Activated naive CD8-positive, alpha-beta T cell treated with anti-CD3 and anti-CD28 coated beads, Interleukin-2, amount 10 ng/mL, durations not matched to agents 7 days and 5 days (primary cell): Measurements from ENCODE around the gene XCL2. TPM values are rescaled to one million over a fixed set of nuclear protein-coding genes. Genes with fewer than 3 reads are reported as not detected.

Source experiments
- ATAC-seq: fragments of 150-1000 bp; cut with Tn5 transposase; one replicate; pipeline ENCODE4 v1.10.0; 2021; ENCODE audit warnings: low read depth, moderate library complexity
- POLR2A ChIA-PET: fragments of 350-600 bp; sonication (Branson Sonifier 250); formaldehyde crosslinking; loops from one replicate; lab custom pipeline; 2021; ENCODE audit warnings: antibody characterized with exemption; lab: Charles Lee
- DNase-seq: peaks from one replicate; pipeline ENCODE4 v3.0.0; 2021
- H3K27ac Mint-ChIP-seq: one replicate; pipeline ENCODE4 v1.8.0; 2022; ENCODE audit warnings: mild to moderate bottlenecking, mixed read lengths
- H3K27me3 Mint-ChIP-seq: one replicate; pipeline ENCODE4 v1.8.0; 2022; ENCODE audit warnings: mild to moderate bottlenecking, moderate library complexity, mixed read lengths
- H3K36me3 Mint-ChIP-seq: one replicate; pipeline ENCODE4 v1.8.0; 2021; ENCODE audit warnings: mild to moderate bottlenecking, mixed read lengths
- H3K4me1 Mint-ChIP-seq: one replicate; pipeline ENCODE4 v1.8.0; 2021; ENCODE audit warnings: mixed read lengths
- H3K4me3 Mint-ChIP-seq: one replicate; pipeline ENCODE4 v1.8.0; 2022; ENCODE audit warnings: mild to moderate bottlenecking, moderate library complexity, mixed read lengths
- H3K9me3 Mint-ChIP-seq: one replicate; pipeline ENCODE4 v1.8.0; 2021; ENCODE audit warnings: mixed read lengths
- total RNA-seq, 2 experiments: library from RNA; stranded (reverse); gene quantifications; one replicate each; pipeline ENCODE4 v1.2.3, GENCODE V29; 2021

The XCL2 gene
- total RNA-seq, 2 experiments from 2014 or later, result 15.4 to 19.3 TPM

GRCh38 chr1:168506204-168506819 is 37.5 kb downstream of the XCL2 start:
- no peak overlapping the region for H3K27ac Mint-ChIP-seq
- peaks cover 75% of the 10 kb centered on the region for H3K4me1 Mint-ChIP-seq
- POLR2A ChIA-PET, result interaction anchor here (1.0 to 1.4 kb wide), 2 partner anchors 15 to 29 kb away, joined by 3 to 5 read pairs; no protein-coding TSS in a partner anchor
- DNase-seq, result no peak
- no peak for ATAC-seq
- peaks cover 60% of the 10 kb centered on the region for H3K36me3 Mint-ChIP-seq
- H3K27me3 Mint-ChIP-seq, result no peaks in the 10 kb centered on the region
- H3K9me3 Mint-ChIP-seq, result peaks cover 9% of the 10 kb centered on the region
- no peak overlapping the region for H3K4me3 Mint-ChIP-seq

GRCh38 chr1:168505006-168505405 is 38.8 kb downstream of the XCL2 start:
- POLR2A ChIA-PET, result no interaction called here
- no peaks in the 10 kb centered on the region for H3K27me3 Mint-ChIP-seq
- peaks cover 56% of the 10 kb centered on the region for H3K36me3 Mint-ChIP-seq
- H3K9me3 Mint-ChIP-seq, result peaks cover 9% of the 10 kb centered on the region
- no peak for ATAC-seq
- H3K27ac Mint-ChIP-seq, result peak overlapping the region; percentile 80
- H3K4me3 Mint-ChIP-seq, result peak overlapping the region; percentile 25
- H3K4me1 Mint-ChIP-seq, result peaks cover 73% of the 10 kb centered on the region
- no peak for DNase-seq

DNA sequence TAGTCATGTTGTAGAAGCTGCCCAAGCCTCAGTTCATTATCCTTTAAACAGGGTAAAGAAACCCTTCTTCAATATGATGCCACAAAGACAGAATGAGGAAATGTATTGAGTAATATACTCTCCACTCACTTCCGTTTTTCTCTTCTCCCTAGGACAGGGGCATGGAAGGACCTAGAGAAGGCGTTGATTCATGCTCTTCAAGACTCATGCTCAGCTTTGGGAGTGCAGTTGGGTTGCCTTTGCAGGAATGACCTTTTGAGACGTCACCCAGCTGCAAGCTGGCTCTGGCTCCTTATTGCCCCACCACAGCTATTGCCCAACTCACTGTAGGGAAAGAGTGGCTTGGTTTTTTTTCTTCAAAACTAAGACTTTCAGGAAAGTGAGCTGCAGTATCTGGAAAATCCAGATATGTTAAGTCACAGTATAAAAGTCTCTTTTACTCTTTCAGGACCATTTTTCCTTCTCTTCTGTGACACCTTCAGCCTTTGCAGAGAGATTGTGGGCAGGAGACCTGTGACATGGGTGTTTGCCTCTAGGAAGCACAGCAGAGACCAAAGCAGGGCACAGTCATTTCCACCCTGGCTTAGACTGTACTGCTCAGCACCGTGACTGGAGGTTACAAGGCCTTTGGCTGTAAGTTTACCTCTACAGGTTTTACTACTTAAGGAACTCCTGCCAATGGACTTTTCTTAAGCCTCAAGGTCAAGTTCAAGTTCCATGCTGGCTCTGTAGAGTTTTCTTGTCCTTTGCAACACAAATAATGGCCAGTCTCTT is 39.5 kb downstream of the XCL2 start:
- Mint-ChIP-seq H3K27me3 (no peaks in the 10 kb centered on the region), H3K36me3 (peaks cover 58% of the 10 kb centered on the region), H3K4me3 (peak overlapping the region; percentile 25), H3K9me3 (peaks cover 9% of the 10 kb centered on the region), H3K4me1 (peaks cover 71% of the 10 kb centered on the region), H3K27ac (peak overlapping the region; percentile 80)
- ATAC-seq, result peak; percentile 99
- POLR2A ChIA-PET, result interaction anchor here (1.0 to 2.0 kb wide), 3 partner anchors 16 to 864 kb away, joined by 3 to 10 read pairs (median 3); partner anchors contain the start of genes BLZF1 and NME7
- DNase-seq, result no peak

DNA sequence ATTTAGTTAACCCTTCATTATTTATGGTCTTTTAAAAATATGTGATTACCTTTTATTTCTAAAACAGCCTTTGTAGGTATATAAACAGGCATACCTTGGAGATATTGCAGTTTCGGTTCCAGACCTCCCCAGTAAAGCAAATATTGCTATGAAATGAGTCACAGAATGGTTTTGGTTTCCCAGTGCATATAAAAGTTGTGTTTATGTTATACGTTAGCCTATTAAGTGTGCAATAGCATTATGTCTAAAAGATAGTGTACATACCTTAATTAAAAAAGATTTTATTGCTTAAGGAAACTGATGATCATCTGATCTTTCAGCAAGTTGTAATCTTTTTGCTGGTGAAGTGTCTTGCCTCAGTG is 44.1 kb downstream of the XCL2 start:
- H3K27ac Mint-ChIP-seq, result no peak overlapping the region
- peaks cover 2% of the 10 kb centered on the region for H3K27me3 Mint-ChIP-seq
- H3K36me3 Mint-ChIP-seq, result peaks cover 45% of the 10 kb centered on the region
- ATAC-seq (no peak), DNase-seq (no peak)
- no peak overlapping the region for H3K4me3 Mint-ChIP-seq
- H3K9me3 Mint-ChIP-seq, result peaks cover 6% of the 10 kb centered on the region
- peaks cover 49% of the 10 kb centered on the region for H3K4me1 Mint-ChIP-seq
- POLR2A ChIA-PET, result no interaction called here

- DNase-seq, result no peak
- peak overlapping the region; percentile 62 for H3K27ac Mint-ChIP-seq
- no peak overlapping the region for H3K4me3 Mint-ChIP-seq
- peaks cover 2% of the 10 kb centered on the region for H3K27me3 Mint-ChIP-seq
- H3K4me1 Mint-ChIP-seq, result peaks cover 44% of the 10 kb centered on the region
- peaks cover 6% of the 10 kb centered on the region for H3K9me3 Mint-ChIP-seq
- peaks cover 42% of the 10 kb centered on the region for H3K36me3 Mint-ChIP-seq
- no peak for ATAC-seq
- POLR2A ChIA-PET, result no interaction called here
Measured at GRCh38 chr1:168498956-168499687, 44.7 kb downstream of the XCL2 start.

- Mint-ChIP-seq H3K36me3 (peaks cover 41% of the 10 kb centered on the region), H3K4me1 (peaks cover 35% of the 10 kb centered on the region), H3K27ac (no peak overlapping the region), H3K9me3 (peaks cover 5% of the 10 kb centered on the region), H3K27me3 (peaks cover 2% of the 10 kb centered on the region), H3K4me3 (no peak overlapping the region)
- POLR2A ChIA-PET, result interaction anchor here (1.6 kb wide), 1 partner anchor 54 kb away, joined by 4 read pairs; no protein-coding TSS in a partner anchor
- DNase-seq (no peak), ATAC-seq (no peak)
Measured at GRCh38 chr1:168498159-168498631, 45.6 kb downstream of the XCL2 start.

GRCh38 chr1:168497376-168497950 is 46.3 kb downstream of the XCL2 start:
- POLR2A ChIA-PET, result interaction anchor here (1.6 kb wide), 1 partner anchor 53 kb away, joined by 4 read pairs; no protein-coding TSS in a partner anchor
- no peak overlapping the region for H3K4me3 Mint-ChIP-seq
- H3K9me3 Mint-ChIP-seq, result peaks cover 9% of the 10 kb centered on the region
- no peak overlapping the region for H3K27ac Mint-ChIP-seq
- DNase-seq (no peak), ATAC-seq (no peak)
- H3K4me1 Mint-ChIP-seq, result peaks cover 36% of the 10 kb centered on the region
- peaks cover 41% of the 10 kb centered on the region for H3K36me3 Mint-ChIP-seq
- H3K27me3 Mint-ChIP-seq, result peaks cover 2% of the 10 kb centered on the region

- ATAC-seq, result no peak
- no peak for DNase-seq
- Mint-ChIP-seq H3K4me3 (no peak overlapping the region), H3K9me3 (peaks cover 10% of the 10 kb centered on the region), H3K4me1 (peaks cover 13% of the 10 kb centered on the region), H3K27me3 (peaks cover 2% of the 10 kb centered on the region), H3K36me3 (peaks cover 44% of the 10 kb centered on the region), H3K27ac (no peak overlapping the region)
- POLR2A ChIA-PET, result interaction anchor here (1.1 kb wide), 1 partner anchor 10 kb away, joined by 3 read pairs; no protein-coding TSS in a partner anchor
Measured at GRCh38 chr1:168491527-168492164, 52.2 kb downstream of the XCL2 start.

Other genes with a start within 250 kb of the XCL2 start
- gene XCL1, start 32.6 kb upstream of the XCL2 start, total RNA-seq, result 10 to 100 TPM; 22.8 to 27.1 TPM
- gene DPT, start 185.2 kb upstream of the XCL2 start, total RNA-seq, result not detected